HG02938 (cell line): ENCODE results near the gene HSD17B14.
"Not testable (repeated sequence)": the region's sequence is repeated elsewhere in the genome, so short reads cannot be mapped to it uniquely, and the experiment has no call there.

Experiments used
- ATAC-seq: cut with Tn5 transposase; IDR thresholded peaks from one replicate; pipeline ENCODE4 v1.9.1; 2021; ENCODE audit warnings: mild to moderate bottlenecking, moderate library complexity; ENCODE audit not compliant: unreplicated experiment

The HSD17B14 gene

GRCh38 chr19:48799358-48800300 is 36.7 kb downstream of the HSD17B14 start:
- no peak for ATAC-seq

GRCh38 chr19:48798937-48799336 is 37.4 kb downstream of the HSD17B14 start:
- no peak for ATAC-seq

GRCh38 chr19:48797103-48797502 is 39.2 kb downstream of the HSD17B14 start:
- no peak for ATAC-seq

- ATAC-seq = no peak
These were observed 39.8 kb downstream of the HSD17B14 start for GRCh38 chr19:48796298-48797083.

- ATAC-seq = no peak
These were observed 40.6 kb downstream of the HSD17B14 start for GRCh38 chr19:48795685-48796070.

GRCh38 chr19:48795055-48795684 is 41.1 kb downstream of the HSD17B14 start:
- peak; percentile 58 for ATAC-seq

- no peak for ATAC-seq
These were observed 42.0 kb downstream of the HSD17B14 start for GRCh38 chr19:48794291-48794690.

GRCh38 chr19:48793271-48793670 is 43.0 kb downstream of the HSD17B14 start:
- no peak for ATAC-seq

GRCh38 chr19:48787331-48787730 is 49.0 kb downstream of the HSD17B14 start:
- not testable (repeated sequence) for ATAC-seq

GRCh38 chr19:48786422-48786821 is 49.9 kb downstream of the HSD17B14 start:
- not testable (repeated sequence) for ATAC-seq

GRCh38 chr19:48784527-48784926 is 51.8 kb downstream of the HSD17B14 start:
- ATAC-seq = no peak

- no peak for ATAC-seq
These were observed 55.5 kb downstream of the HSD17B14 start for GRCh38 chr19:48780631-48781391.

GRCh38 chr19:48779636-48780035 is 56.7 kb downstream of the HSD17B14 start:
- no peak for ATAC-seq

GRCh38 chr19:48777720-48778119 is 58.6 kb downstream of the HSD17B14 start:
- no peak for ATAC-seq

GRCh38 chr19:48777139-48777538 is 59.2 kb downstream of the HSD17B14 start:
- ATAC-seq = no peak

GRCh38 chr19:48772503-48772953 is 63.8 kb downstream of the HSD17B14 start:
- ATAC-seq = no peak

GRCh38 chr19:48770734-48771472 is 65.4 kb downstream of the HSD17B14 start:
- ATAC-seq = no peak

- ATAC-seq = no peak
These were observed 66.0 kb downstream of the HSD17B14 start for GRCh38 chr19:48770266-48770665.

GRCh38 chr19:48768994-48769713 is 67.1 kb downstream of the HSD17B14 start:
- no peak for ATAC-seq
